Activated CD8-positive, alpha-beta memory T cell treated with anti-CD3 and anti-CD28 coated beads for 4 hours (primary cell): ENCODE results near the gene GDE1.
A peak's percentile ranks its signal among the peaks of the same experiment; 100 is the strongest.

ENCODE experiments used
- DNase-seq, 2 donors: peaks; one replicate each; pipeline ENCODE4 v3.0.0-alpha.2; 2020; ENCODE audit warnings: low read depth in 2 of 2

The GDE1 gene

DNA sequence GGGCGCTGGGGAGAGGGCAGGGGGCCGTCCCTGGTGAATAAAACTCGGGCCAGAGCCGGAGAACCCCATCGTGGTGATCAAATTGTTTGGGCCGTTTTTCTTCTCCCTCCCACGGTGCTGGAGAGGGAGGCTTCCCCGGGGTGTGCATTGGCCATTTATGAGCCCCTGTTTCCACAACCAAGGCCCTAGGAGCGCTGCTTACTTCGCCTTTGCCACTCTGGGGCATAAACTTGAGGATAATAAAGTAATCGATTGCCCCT is 2.4 kb upstream of the GDE1 start:
- DNase-seq, result no peak

DNA sequence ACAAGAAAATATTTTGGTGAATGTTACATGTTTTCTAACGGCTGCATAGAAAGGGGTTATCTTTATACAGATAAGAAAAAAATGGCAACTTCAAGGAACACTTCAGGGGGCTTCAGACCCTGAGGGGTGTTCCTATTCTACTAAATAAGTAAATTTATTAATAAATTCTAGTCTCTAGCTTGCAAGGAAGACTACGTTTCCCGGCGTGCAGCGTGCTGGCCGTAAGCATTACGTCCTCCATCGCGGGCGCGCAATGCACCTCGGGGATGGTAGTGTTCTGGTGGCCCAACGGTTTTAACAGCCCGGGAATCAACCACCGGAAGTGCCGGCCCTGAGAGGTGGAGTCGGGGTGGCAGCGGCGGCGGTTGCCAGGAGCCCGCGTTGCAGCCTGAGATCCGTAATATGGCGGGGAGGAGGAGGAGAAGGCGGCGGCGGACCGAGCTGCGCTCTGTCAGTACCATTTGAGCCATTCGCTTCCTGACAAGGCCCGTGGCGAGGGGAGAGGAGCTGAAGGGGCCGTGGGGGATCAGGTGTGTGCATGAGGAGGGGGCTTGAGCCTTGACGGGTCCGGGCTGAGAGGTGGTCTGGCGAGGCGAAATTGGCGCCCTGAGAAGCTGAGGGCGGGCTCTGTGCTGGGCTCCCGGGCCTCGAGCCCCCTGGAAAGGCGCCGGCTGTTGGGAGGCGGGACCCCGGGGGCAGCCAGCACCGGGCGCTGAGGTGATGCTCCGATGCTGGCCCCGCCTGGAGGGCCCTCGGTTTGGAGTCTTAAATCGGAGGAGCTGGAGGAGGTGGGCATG is 1.9 kb upstream of the GDE1 start, which contains the start of gene CCP110:
TSS of gene CCP110 (plus strand) at position 384 of the 797 bp plus-strand sequence. CDS start 3,940 bp downstream, outside the sequence.
- peak; percentile 84 to 91 for DNase-seq

DNA sequence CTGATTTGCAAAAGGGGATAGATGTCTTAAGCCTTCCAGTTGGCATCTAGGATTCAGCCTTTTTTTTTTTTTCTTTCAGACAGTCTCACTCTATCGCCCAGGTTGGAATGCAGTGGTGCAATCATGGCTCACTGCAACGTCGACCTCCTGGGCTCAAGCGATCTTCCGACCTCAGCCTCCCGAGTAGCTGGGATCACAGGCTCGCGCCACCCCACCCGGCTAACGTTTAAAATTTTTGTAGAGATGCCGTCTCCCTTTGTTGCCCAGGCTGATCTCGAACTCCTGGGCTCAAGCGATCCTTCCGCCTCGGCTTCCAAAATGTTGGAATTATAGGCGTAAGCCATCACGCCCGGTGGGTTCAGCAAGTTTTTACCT is 1.3 kb upstream of the GDE1 start:
- no peak for DNase-seq

DNA sequence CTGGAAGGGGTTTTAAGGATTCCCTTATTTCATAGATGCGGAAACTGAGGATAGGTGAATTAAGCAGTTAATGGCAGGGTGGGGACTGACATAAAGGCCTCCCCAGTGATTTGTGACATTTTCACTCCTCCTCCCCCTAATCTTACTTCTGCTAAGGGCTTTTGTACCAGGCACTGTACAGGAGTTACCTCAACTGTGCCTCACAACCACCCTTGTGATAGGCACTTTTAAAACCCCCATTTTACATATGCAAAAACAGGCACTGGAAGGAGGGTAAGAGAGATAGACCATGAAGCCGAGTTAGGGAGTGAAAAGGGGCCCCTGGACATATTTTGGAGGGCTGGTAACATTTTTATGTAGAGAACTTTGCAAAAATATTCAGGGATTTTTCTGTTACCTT is 862 bp upstream of the GDE1 start:
- DNase-seq, result no peak

DNA sequence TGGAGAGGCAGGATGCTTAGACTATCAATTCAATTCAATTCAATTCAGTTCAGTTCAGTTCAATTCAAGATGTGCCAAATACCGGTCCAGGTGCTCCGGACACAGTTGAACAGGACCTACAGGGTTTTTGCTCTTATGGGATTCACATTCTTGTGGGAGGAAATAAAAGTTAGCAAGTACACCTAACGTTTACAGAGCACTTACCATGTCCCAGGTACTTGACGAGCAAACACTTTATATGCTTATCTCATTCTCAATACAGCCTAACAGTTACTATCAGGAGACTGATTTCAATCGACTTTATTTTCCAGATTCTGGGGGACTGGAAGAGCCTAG is 467 bp upstream of the GDE1 start:
- no peak for DNase-seq

DNA sequence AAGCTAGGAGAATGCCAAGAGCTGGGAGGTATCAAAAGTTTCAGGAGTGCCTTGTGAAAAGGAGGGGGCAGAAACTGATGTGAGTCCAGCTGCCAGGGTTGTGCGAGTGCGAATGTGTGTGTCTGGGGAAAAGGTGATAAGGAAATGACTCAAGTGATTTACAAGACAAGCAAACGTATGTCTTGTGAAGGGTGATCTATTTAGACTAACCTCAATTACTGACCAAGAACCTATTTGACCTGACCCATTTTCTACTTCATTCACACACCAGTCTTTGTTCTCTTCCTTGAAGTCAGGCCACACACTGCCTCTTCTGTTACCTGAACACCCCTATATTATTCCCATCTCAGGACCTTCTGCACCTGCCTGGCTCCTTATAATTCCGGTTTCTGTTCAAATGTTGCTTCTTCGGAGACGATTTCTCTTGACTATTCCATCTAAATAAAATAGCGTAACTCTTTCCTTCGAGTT is 1.0 kb downstream of the GDE1 start:
- DNase-seq, result no peak

DNA sequence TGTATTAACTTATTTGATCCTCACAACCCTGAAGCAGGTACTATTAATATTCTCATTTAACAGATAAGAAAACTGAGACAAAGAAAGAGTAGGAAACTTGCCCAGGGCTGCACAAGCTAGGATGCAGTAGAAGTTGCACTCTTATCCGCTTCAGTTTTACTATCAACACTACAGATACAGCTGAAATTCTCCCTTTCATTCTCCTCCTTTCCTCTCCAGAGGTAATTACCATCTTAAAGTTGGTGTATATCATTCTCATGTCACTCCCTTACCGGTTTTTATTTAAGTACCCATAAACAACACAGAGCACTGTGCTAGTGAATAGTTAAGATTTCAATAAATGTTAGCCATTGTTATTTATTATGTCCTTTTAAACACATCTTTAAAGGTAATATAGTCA is 3.5 kb downstream of the GDE1 start:
- no peak for DNase-seq

DNA sequence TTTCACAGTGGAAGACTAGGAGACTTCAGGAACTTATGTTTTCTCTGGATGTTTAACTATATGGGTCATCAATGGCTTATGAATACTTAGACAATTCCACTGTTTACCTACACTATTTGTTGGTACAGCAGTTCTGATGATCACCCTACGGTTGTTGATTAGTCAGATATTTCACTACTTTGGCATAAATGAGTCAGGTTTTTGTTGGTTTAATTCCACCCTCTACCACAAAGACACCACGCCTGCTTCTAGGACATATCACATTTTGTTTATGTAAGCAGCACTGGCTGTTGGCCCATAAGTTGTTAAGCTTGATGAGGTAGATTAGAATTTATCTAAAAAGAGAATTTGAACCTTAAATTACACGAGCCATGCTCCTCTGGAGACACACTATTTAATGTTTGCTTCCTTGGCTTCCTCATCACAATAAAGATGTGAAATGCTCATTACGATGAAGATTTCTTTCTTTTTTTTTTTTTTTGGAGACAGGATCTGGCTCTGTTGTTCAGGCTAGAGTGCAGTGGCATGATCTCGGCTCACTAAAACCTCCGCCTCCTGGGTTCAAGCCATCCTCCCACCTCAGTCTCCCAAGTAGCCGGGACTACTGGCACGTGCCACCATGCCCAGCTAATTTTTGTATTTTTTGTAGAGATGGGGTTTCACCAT is 4.3 kb downstream of the GDE1 start:
- no peak for DNase-seq

DNA sequence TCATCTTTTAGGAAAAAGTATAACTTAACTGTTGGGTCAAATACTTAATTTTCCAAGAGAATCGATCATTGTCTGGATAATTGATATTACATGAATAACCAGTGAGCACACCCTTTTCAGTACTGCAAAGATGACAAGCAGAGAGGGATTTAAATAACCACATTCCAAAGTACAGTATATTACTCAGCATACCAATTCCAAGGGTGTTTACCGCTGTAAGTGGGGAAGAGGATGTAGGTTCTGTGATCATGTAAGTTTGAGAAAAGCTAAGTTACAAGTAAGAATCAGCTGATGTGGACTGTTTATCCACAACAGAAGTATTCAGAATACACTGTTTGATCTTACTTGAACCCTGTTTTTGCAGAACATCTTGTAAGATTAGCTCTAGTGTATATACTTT is 6.1 kb downstream of the GDE1 start:
- no peak for DNase-seq

DNA sequence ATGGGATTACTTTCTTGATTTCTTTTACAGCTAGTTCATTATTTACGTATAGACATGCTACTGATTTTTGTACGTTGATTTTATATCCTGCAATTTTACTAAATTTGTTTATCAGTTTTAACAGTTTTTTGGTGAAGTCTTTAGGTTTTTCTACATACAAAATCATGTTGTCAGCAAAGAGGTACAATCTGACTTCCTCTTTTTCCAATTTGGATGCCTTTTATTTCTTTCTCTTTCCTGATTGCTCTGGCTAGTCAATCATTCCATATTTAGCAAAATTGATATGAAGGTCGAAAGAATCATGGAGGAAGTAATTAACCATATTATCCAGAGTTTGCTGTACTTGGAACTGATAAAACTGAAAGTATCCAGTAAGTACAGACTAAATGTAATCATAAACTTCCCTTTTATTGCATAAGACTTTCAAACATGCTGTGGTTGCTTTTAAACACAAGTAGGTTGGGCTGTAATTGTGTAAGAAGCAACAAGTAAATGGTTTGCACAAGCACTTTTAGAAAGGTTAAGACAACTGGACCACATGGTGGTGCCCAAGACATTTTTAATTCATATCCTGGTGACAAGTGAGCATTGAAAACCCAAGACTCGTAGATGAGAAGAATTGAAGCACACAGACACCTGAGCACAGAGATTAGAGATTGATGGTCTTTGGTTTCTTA is 8.4 kb downstream of the GDE1 start:
- no peak for DNase-seq

DNA sequence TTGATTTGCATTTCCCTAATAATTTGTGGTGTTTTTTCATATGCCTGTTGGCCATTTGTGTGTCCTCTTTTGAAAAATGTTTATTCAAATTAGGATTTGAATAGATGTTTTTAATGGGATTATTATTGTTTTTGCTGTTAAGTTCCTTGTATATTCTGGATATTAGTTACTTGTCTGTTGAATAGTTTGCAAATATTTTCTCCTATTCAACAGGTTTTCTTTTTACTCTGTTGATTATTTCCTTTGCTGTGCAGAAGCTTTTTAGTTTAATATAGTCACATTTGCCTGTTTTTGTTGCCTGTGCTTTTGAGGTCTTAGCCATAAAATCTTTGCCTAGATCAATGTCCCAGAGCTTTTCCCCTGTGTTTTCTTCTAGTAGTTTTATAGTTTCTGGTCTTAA is 9.6 kb downstream of the GDE1 start:
- no peak for DNase-seq

DNA sequence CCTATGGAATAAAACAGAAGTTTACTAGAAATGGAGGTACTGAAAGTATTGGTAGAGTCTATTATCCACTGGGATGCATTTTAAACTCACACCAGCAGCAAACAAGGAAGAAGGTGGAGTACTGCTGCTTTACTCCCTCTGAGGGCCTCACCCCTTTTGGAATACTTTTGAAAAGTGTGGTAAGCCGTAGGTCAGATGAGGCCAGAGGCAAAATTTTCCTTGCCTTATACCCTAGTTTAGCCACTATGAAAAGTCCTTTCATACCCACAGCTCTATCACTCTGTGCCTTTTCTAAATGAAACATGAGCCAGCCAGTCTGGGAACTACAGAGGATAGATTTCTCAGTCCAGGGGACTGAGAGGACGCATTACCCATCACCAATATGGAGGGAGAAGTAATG is 14.0 kb downstream of the GDE1 start:
- DNase-seq, result no peak

DNA sequence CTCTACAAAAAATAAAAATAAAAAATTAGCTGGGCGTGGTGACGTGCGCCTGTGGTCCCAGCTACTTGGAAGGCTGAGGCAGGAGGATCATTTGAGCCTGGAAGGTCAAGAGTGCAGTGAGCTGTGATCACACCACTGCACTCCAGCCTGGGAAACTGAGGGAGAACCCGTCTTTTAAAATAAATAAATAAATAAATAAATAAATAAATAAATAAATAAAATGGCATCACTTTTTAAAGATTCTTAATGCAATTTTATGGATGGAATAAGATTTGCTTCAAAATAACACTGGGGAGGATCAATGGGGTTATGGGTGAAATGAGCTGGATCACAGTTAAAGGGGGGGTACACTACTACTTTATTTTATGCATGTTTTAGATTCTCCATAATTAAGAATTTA is 14.9 kb downstream of the GDE1 start:
- DNase-seq, result no peak

DNA sequence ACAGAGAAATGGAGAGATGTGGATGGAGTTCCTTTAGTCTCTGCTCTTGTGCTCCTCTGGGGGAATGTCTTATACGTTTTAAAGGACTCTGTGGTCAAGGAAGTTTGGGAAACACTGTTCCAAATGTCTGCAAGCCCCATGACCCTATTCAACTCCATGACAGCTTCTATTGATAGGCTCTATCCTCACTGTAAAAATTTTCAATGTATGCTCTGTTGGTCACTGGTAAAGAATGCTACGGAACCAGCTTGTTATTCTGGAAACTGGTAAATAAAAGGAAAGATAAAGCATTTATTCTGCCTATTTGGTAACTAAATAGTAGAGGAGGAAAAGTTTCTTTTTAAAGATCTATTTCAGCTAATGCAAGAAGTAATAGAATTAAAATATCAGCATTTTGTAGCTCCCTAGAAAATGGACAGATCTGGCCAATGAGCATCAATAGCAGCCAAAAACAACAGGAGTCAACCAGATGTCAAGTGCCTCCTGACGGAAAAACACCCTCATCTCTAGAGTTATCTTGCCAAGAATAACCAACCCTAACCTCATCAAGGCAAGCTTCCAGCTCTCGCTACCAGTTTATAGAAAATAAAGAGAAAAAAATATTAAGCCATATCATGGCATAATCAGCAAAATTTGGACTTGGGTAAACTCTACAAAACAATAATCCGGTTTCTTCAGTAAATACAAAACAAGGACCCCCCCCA is 16.1 kb downstream of the GDE1 start:
- DNase-seq, result no peak

DNA sequence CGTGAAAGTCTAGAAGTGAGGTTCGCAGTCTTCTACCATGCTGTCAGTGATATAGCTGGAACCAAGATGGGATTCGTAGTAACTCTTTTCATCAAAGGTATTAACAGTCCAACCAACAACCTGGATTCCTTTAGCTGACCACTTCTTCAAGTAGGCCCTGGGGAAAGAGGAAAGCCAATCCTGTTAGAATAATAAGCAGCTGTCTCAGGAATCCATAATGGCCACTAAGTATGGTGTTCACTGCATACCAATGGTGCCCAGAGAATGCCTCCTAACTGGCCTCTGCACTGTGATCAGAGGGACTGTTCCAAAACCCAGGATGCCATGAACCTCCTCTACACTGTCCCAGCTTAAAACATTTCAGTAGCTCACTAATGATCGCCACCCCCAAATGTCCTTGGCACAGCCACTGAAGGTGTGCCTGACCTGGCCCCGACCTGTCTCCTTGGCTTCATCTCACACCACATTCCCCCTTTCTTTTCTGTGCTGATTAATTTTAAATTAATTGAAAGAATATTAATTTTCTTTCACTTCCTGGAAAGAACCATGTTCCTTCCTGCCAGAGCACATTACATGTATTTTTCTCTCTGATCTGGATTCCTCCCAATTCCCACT is 18.3 kb downstream of the GDE1 start:
- no peak for DNase-seq

DNA sequence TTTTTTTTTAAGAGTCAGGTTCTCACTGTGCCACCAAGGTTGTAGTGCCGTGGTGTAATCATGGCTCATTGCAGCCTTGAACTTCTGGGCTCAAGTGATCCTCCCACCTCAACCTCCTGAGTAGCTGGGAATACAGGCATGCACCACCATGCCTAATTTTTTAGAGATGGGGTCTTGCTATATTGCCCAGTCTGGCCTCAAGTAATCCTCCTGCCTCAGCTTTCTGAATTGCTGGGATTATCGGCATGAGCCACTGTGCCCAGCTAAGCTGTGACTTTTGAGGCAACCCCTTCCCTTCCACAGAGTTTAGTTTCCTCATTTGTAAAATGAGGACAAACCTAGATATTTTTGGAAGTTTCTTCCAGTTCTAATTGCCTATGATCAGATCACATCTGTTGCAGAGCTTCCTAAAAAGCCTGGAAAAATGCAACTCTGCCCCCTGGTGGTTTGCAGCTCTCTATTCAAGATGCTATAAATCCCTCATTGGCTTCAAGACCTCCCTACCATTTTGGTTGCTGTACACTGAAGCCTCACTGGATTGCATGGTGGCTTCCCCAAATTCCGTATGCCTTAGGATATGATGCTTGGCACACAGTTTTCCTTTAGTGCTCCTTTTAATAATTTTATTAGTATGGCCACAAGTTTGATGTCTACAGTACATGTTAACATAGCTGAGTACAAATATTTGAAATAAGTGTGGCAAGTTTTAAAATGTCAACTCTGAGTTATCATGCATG is 19.3 kb downstream of the GDE1 start:
- peak in 1 of 2 donors; percentile 38 for DNase-seq

DNA sequence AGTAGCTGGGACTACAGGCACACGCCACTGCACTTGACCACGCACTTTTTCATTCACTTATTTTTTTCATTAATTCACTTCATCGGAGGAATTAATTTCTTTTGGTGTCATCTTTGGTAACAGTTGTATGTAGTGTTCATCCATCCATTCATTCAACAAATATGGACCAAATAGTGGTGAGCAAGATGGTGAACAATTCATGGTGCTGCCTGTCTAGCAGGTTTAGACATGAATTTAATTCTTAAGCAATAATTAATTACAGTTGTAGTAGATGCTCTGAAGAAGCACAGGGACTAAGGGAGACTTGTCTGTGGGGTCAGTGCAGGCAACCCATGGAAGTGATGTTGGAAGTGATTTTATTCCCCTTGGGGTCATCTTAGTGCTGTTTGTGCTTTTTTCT is 22.4 kb downstream of the GDE1 start:
- DNase-seq, result no peak

DNA sequence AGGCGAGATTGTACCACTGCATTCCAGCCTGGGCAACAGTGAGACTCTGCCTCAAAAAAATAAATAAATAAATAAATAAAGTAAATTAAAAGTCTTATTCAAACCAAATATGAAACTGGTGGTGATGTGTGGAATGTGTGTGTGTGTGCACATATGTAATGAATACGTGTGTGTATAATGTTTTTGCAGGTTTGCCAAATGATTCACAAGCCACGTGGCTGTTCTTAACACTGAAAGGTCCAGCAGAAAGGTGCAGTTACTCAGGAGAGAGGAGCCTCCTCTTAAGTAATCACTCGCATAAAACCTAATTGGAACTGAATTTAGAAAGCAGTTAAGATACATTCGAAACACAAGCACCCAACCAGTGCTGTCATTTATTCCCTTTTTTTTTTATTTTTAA is 22.9 kb downstream of the GDE1 start:
- no peak for DNase-seq

DNA sequence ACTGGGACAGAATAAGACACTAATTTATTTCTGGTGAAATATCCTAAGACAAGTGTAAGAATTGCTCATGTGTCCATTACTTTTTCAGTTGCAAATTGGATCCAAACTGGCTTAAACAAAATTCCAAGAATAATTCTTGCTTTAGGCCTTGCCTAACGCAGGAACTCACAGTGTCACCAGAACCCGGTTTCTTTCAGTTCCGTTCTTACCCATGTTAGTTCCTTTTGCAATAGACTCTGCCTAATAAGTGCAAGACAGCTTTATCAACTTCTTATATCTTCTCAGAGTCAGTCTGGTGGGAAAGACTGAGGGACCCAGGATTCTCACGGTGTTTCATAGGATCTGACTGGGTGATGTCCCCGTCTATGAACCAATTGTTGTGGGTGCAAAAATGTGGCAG is 24.7 kb downstream of the GDE1 start:
- no peak for DNase-seq

DNA sequence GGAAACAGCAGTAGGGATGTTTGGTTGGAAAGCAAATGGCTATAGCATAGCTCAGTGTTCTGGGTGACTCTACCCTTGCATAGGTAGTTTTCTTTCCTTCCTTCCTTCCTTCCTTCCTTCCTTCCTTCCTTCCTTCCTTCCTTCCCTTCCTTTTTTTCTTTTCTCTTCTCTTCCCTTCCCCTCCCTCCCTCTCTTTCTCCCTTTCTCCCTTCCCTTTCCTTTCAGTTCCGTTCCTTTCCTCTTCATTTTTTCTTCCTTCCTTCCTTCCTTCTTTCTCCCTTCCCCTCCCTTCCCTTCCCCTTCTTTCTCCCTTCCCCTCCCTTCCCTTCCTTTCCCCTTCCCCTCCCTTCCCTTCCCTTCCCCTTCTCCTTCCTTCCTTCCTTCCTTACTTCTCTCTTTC is 31.3 kb downstream of the GDE1 start:
- no peak for DNase-seq

DNA sequence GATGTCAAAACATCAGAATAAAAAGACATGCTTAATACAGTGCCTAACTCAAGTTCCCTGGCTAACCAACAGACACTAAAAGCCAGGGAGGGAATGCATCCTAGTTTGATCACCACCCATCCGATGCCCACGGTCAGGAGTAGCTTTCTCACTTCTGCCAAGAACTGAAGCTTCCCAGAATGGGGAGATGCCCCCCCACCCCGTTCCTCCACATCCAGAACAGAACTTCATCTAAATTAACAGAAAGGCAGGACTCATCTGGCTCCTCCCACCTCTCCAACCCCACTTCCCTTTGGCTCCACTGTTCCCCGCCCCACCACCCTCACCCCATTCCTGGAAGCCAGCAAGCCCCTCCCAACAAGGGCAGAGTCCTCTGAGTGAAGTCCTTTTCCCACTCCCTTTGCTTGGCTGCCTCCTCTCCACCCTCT is 33.7 kb downstream of the GDE1 start:
- no peak for DNase-seq
